NT2/D1 (cell line): ENCODE results near the gene PEDS1.

Experiments
- SUZ12 ChIP-seq: IDR thresholded peaks from 2 replicates; pipeline ENCODE4 v1.6.1; 2011; ENCODE audit not compliant: insufficient read length, insufficient read depth; ENCODE audit errors: extremely low read depth
- YY1 ChIP-seq: IDR thresholded peaks from 2 replicates; pipeline ENCODE4 v1.6.1; 2011; ENCODE audit not compliant: insufficient read length, insufficient read depth
- ZNF274 ChIP-seq: IDR thresholded peaks from 2 replicates; pipeline ENCODE4 v1.6.1; 2011; ENCODE audit warnings: mild to moderate bottlenecking, low read depth, low read length

- TF ChIP-seq YY1 (no peak), SUZ12 (no peak), ZNF274 (no peak)
These were observed 32.8 kb upstream of the PEDS1 start for GRCh38 chr20:50186151-50186885.
